Measurements from ENCODE around the gene ALOX12. TPM values are rescaled to one million over a fixed set of nuclear protein-coding genes. Genes with fewer than 3 reads are reported as not detected.

ALOX12 gene
- total and polyA plus RNA-seq, 2 donors from 2014 or later: not detected

GRCh38 chr17:7018331-7018964 lies 22.6 kb downstream of the ALOX12 start:
- peak overlapping the region in 2 of 3 donors; percentile 39 to 77 for H3K9ac ChIP-seq (ENCODE audit: low read length in 3 of 3)
- intact Hi-C loops (cut with DNase I): no loop called here
- no peak for FAIRE-seq
- H3K4me1 ChIP-seq (ENCODE audit: control insufficient read depth in 2 of 3, insufficient read depth in 2 of 3, low read depth in 1 of 3, low read length in 3 of 3): peaks cover 0 to 21% (median 11%) of the 10 kb centered on the region in 3 donors
- H3K36me3 ChIP-seq (ENCODE audit: control insufficient read depth in 2 of 3, insufficient read depth in 3 of 3, low read length in 3 of 3): no peaks in the 10 kb centered on the region
- DNase-seq: peak in 1 of 5 donors; percentile 85
- H3K27me3 ChIP-seq (ENCODE audit: control insufficient read depth, insufficient read depth, low read length): peaks cover 10% of the 10 kb centered on the region
- peak overlapping the region; percentile 73 to 78 for H3K27ac ChIP-seq (ENCODE audit: low read depth in 2 of 2, low read length in 2 of 2)
- TF ChIP-seq, protein P1, sequence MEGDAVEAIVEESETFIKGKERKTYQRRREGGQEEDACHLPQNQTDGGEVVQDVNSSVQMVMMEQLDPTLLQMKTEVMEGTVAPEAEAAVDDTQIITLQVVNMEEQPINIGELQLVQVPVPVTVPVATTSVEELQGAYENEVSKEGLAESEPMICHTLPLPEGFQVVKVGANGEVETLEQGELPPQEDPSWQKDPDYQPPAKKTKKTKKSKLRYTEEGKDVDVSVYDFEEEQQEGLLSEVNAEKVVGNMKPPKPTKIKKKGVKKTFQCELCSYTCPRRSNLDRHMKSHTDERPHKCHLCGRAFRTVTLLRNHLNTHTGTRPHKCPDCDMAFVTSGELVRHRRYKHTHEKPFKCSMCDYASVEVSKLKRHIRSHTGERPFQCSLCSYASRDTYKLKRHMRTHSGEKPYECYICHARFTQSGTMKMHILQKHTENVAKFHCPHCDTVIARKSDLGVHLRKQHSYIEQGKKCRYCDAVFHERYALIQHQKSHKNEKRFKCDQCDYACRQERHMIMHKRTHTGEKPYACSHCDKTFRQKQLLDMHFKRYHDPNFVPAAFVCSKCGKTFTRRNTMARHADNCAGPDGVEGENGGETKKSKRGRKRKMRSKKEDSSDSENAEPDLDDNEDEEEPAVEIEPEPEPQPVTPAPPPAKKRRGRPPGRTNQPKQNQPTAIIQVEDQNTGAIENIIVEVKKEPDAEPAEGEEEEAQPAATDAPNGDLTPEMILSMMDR (IDR thresholded peaks at IDR 0.05; ENCODE audit: borderline replicate concordance, extremely low read depth, insufficient read depth): no peak
- H3K4me3 ChIP-seq (ENCODE audit: low read length in 3 of 3): peak overlapping the region in 2 of 3 donors; percentile 22 to 75
- H3K9me3 ChIP-seq (ENCODE audit: control insufficient read depth in 2 of 3, insufficient read depth in 1 of 3, low read length in 3 of 3): no peaks in the 10 kb centered on the region

DNA sequence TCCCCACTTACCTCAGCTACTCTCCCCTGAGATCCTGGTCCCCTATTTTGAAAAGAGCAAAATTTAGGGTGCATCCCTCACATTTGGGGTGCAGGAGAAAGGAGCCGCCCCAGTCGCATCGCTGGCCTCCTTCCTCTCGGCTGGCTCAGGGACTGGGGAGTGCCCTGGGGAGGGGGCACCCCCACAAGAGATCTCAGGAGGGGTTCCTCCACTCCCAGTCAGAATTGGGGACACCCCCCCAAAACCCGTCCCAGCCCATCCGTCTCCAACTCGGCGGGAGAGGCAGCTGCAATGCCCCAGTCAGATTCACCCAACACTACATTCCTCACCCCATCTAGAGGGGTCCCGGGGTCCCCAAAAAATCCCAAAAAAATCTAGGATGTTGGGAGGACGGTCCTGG lies 23.5 kb downstream of the ALOX12 start:
- peaks cover 10% of the 10 kb centered on the region for H3K27me3 ChIP-seq (ENCODE audit: control insufficient read depth, insufficient read depth, low read length)
- DNase-seq (peak in 2 of 5 donors; percentile 63 to 73), FAIRE-seq (no peak)
- H3K27ac ChIP-seq (ENCODE audit: low read depth in 2 of 2, low read length in 2 of 2): peak overlapping the region; percentile 57
- peak overlapping the region in 2 of 3 donors; percentile 10 to 75 for H3K4me3 ChIP-seq (ENCODE audit: low read length in 3 of 3)
- no peaks in the 10 kb centered on the region for H3K36me3 ChIP-seq (ENCODE audit: control insufficient read depth in 2 of 3, insufficient read depth in 3 of 3, low read length in 3 of 3)
- TF ChIP-seq, protein P1 (IDR thresholded peaks at IDR 0.05; ENCODE audit: borderline replicate concordance, extremely low read depth, insufficient read depth): no peak
- H3K9ac ChIP-seq (ENCODE audit: low read length in 3 of 3): peak overlapping the region in 2 of 3 donors; percentile 39 to 77
- intact Hi-C loops (cut with DNase I): no loop called here
- H3K4me1 ChIP-seq (ENCODE audit: control insufficient read depth in 2 of 3, insufficient read depth in 2 of 3, low read depth in 1 of 3, low read length in 3 of 3): peaks cover 0 to 15% (median 7%) of the 10 kb centered on the region in 3 donors
- no peaks in the 10 kb centered on the region for H3K9me3 ChIP-seq (ENCODE audit: control insufficient read depth in 2 of 3, insufficient read depth in 1 of 3, low read length in 3 of 3)

GRCh38 chr17:7019839-7020519 lies 24.1 kb downstream of the ALOX12 start:
- peak overlapping the region in 2 of 3 donors; percentile 31 to 77 for H3K9ac ChIP-seq (ENCODE audit: low read length in 3 of 3)
- FAIRE-seq (no peak), DNase-seq (peak in 4 of 5 donors; percentile 59 to 86 (median 82))
- peaks cover 10% of the 10 kb centered on the region for H3K27me3 ChIP-seq (ENCODE audit: control insufficient read depth, insufficient read depth, low read length)
- H3K4me1 ChIP-seq (ENCODE audit: control insufficient read depth in 2 of 3, insufficient read depth in 2 of 3, low read depth in 1 of 3, low read length in 3 of 3): peaks cover 0 to 15% (median 7%) of the 10 kb centered on the region in 3 donors
- TF ChIP-seq, protein P1 (IDR thresholded peaks at IDR 0.05; ENCODE audit: borderline replicate concordance, extremely low read depth, insufficient read depth): no peak
- no peaks in the 10 kb centered on the region for H3K36me3 ChIP-seq (ENCODE audit: control insufficient read depth in 2 of 3, insufficient read depth in 3 of 3, low read length in 3 of 3)
- intact Hi-C loops (cut with DNase I): no loop called here
- peak overlapping the region; percentile 51 to 75 (median 62) for H3K4me3 ChIP-seq (ENCODE audit: low read length in 3 of 3)
- H3K27ac ChIP-seq (ENCODE audit: low read depth in 2 of 2, low read length in 2 of 2): peak overlapping the region; percentile 34 to 65
- no peaks in the 10 kb centered on the region for H3K9me3 ChIP-seq (ENCODE audit: control insufficient read depth in 2 of 3, insufficient read depth in 1 of 3, low read length in 3 of 3)

Data from kidney (tissue), 14 donors.